ENCODE measurements around the gene NME5.
"Not testable (repeated sequence)": the region's sequence is repeated elsewhere in the genome, so short reads cannot be mapped to it uniquely, and the experiment has no call there.

Gene NME5

GRCh38 chr5:138148811-138149210, 9.6 kb upstream of the NME5 start:
- Histone ChIP-seq H3K4me1 (ENCODE audit: low read depth, poor library complexity, severe bottlenecking) (no peaks in the 10 kb centered on the region), H3K36me3 (ENCODE audit: insufficient read depth) (no peaks in the 10 kb centered on the region), H3K9ac (no peak overlapping the region), H2AFZ (ENCODE audit: low read depth) (no peak overlapping the region), H3K4me2 (no peak overlapping the region), H3K4me3 (IDR thresholded peaks at IDR 0.05; ENCODE audit: insufficient read depth, low read depth, low read length) (no peak overlapping the region), H4K20me1 (ENCODE audit: insufficient read depth) (no peaks in the 10 kb centered on the region), H3K27me3 (ENCODE audit: insufficient read depth, low read depth) (no peaks in the 10 kb centered on the region), H3K27ac (no peak overlapping the region), H3K79me2 (ENCODE audit: insufficient read depth, low read depth) (no peaks in the 10 kb centered on the region)
- no peak for TF ChIP-seq CTCF (conservative IDR thresholded peaks at IDR 0.05; ENCODE audit: low read depth, low read length)

GRCh38 chr5:138143578-138143977, 4.3 kb upstream of the NME5 start:
- H3K9ac ChIP-seq; H3K4me1 ChIP-seq (ENCODE audit: low read depth, poor library complexity, severe bottlenecking); H3K27me3 ChIP-seq (ENCODE audit: insufficient read depth, low read depth); H3K4me3 ChIP-seq (IDR thresholded peaks at IDR 0.05; ENCODE audit: insufficient read depth, low read depth, low read length); H2AFZ ChIP-seq (ENCODE audit: low read depth); H3K4me2 ChIP-seq; H3K79me2 ChIP-seq (ENCODE audit: insufficient read depth, low read depth); H3K27ac ChIP-seq; H4K20me1 ChIP-seq (ENCODE audit: insufficient read depth); H3K36me3 ChIP-seq (ENCODE audit: insufficient read depth): not testable (repeated sequence)

- H2AFZ ChIP-seq (ENCODE audit: low read depth): no peak overlapping the region
- H3K4me2 ChIP-seq: no peak overlapping the region
- H3K36me3 ChIP-seq (ENCODE audit: insufficient read depth): no peaks in the 10 kb centered on the region
- no peak overlapping the region for H3K4me3 ChIP-seq (IDR thresholded peaks at IDR 0.05; ENCODE audit: insufficient read depth, low read depth, low read length)
- TF ChIP-seq CTCF (conservative IDR thresholded peaks at IDR 0.05; ENCODE audit: low read depth, low read length): no peak
- H3K79me2 ChIP-seq (ENCODE audit: insufficient read depth, low read depth): no peaks in the 10 kb centered on the region
- H3K27ac ChIP-seq: no peak overlapping the region
- peaks cover 9% of the 10 kb centered on the region for H3K4me1 ChIP-seq (ENCODE audit: low read depth, poor library complexity, severe bottlenecking)
- H3K27me3 ChIP-seq (ENCODE audit: insufficient read depth, low read depth): no peaks in the 10 kb centered on the region
- H4K20me1 ChIP-seq (ENCODE audit: insufficient read depth): no peaks in the 10 kb centered on the region
- H3K9ac ChIP-seq: no peak overlapping the region
Measured at GRCh38 chr5:138141734-138142133, 2.5 kb upstream of the NME5 start.

GRCh38 chr5:138140268-138140667, 1.0 kb upstream of the NME5 start:
- H3K4me2 ChIP-seq: no peak overlapping the region; the same call in 1 of the 2 replicates
- no peak for TF ChIP-seq CTCF (conservative IDR thresholded peaks at IDR 0.05; ENCODE audit: low read depth, low read length)
- H3K9ac ChIP-seq: no peak overlapping the region

GRCh38 chr5:138139781-138140090, 508 bp upstream of the NME5 start:
- no peak for TF ChIP-seq CTCF (conservative IDR thresholded peaks at IDR 0.05; ENCODE audit: low read depth, low read length)
- H3K4me2 ChIP-seq: peak overlapping the region; percentile 92
- H2AFZ ChIP-seq (ENCODE audit: low read depth): peak overlapping the region; percentile 82
- no peaks in the 10 kb centered on the region for H3K79me2 ChIP-seq (ENCODE audit: insufficient read depth, low read depth)
- no peak overlapping the region for H3K27ac ChIP-seq
- H4K20me1 ChIP-seq (ENCODE audit: insufficient read depth): no peaks in the 10 kb centered on the region
- H3K9ac ChIP-seq: no peak overlapping the region
- peaks cover 9% of the 10 kb centered on the region for H3K4me1 ChIP-seq (ENCODE audit: low read depth, poor library complexity, severe bottlenecking)
- H3K4me3 ChIP-seq (IDR thresholded peaks at IDR 0.05; ENCODE audit: insufficient read depth, low read depth, low read length): no peak overlapping the region
- H3K27me3 ChIP-seq (ENCODE audit: insufficient read depth, low read depth): no peaks in the 10 kb centered on the region
- no peaks in the 10 kb centered on the region for H3K36me3 ChIP-seq (ENCODE audit: insufficient read depth)

More at GRCh38 chr5:138140268-138140667, 1.0 kb upstream of the NME5 start:
- Histone ChIP-seq H4K20me1 (ENCODE audit: insufficient read depth) (no peaks in the 10 kb centered on the region), H3K27me3 (ENCODE audit: insufficient read depth, low read depth) (no peaks in the 10 kb centered on the region), H3K79me2 (ENCODE audit: insufficient read depth, low read depth) (no peaks in the 10 kb centered on the region), H2AFZ (ENCODE audit: low read depth) (peak overlapping the region; percentile 82; the same call in 1 of the 2 replicates), H3K27ac (no peak overlapping the region), H3K36me3 (ENCODE audit: insufficient read depth) (no peaks in the 10 kb centered on the region), H3K4me1 (ENCODE audit: low read depth, poor library complexity, severe bottlenecking) (peaks cover 9% of the 10 kb centered on the region), H3K4me3 (IDR thresholded peaks at IDR 0.05; ENCODE audit: insufficient read depth, low read depth, low read length) (no peak overlapping the region)

Measured in KMS-11 (cell line).